GM10266 (cell line): ENCODE data around the gene KLHL1.

Experiments used
- DNase-seq: peaks from one replicate; pipeline ENCODE4 v3.0.0; 2012; ENCODE audit errors: extremely low spot score
- TF ChIP-seq, protein P1 (sequence below): IDR thresholded peaks from 2 replicates; pipeline ENCODE4 v1.5.1; 2012; ENCODE audit warnings: mild to moderate bottlenecking, low read depth; ENCODE audit not compliant: control insufficient read depth, insufficient read depth; ENCODE audit errors: missing control alignments

The KLHL1 gene

DNA sequence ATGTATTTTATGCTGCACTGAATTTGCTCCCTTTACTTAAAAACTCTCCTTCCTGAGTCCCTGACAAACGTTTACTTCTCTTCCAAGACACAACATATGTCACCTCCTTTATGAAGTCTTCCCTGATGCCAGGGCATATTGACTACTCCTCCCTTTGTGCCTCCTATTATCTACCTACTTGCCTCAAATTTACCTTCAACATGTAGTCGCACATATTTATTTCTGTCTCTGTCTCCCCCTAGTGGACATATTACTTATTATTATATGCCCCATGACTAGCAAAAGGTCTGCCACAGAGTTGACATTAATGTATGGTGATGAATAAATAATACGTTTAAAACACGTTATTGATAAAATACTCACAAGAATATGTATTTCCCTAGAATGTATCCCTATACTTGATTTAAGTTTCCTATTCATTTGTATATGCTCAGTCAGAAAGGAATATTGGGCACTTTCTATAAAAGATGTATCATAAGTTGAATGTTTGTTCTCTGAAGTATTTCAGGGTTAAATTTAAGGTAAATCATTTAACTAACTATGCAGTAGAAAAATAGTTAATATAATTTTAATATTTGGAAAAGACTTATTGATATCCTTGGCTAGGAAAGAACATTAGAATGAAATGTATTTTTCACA, 250.9 kb downstream of the KLHL1 start:
- DNase-seq, result peak; percentile 7
- TF ChIP-seq, protein P1, sequence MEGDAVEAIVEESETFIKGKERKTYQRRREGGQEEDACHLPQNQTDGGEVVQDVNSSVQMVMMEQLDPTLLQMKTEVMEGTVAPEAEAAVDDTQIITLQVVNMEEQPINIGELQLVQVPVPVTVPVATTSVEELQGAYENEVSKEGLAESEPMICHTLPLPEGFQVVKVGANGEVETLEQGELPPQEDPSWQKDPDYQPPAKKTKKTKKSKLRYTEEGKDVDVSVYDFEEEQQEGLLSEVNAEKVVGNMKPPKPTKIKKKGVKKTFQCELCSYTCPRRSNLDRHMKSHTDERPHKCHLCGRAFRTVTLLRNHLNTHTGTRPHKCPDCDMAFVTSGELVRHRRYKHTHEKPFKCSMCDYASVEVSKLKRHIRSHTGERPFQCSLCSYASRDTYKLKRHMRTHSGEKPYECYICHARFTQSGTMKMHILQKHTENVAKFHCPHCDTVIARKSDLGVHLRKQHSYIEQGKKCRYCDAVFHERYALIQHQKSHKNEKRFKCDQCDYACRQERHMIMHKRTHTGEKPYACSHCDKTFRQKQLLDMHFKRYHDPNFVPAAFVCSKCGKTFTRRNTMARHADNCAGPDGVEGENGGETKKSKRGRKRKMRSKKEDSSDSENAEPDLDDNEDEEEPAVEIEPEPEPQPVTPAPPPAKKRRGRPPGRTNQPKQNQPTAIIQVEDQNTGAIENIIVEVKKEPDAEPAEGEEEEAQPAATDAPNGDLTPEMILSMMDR, result peak; percentile 51

DNA sequence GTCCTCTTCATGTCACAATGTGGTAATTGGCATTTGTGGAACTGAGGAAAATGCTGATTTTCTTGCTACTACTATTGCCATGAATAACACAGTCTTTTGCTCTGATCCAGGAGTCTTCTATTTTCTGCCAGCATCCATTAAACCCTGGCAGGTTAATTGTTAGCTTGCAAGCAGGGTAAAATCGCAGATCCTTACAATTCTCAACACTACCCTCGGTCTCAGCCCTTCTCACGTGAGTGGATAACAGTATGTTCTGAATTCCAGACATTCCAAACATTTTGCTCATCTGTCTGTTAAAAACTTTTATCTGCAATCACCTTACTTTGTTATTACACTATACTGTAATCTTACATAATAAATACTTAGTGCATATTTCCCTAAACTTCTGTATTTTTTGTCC, 251.9 kb downstream of the KLHL1 start:
- DNase-seq, result no peak
- TF ChIP-seq, protein P1, result no peak

DNA sequence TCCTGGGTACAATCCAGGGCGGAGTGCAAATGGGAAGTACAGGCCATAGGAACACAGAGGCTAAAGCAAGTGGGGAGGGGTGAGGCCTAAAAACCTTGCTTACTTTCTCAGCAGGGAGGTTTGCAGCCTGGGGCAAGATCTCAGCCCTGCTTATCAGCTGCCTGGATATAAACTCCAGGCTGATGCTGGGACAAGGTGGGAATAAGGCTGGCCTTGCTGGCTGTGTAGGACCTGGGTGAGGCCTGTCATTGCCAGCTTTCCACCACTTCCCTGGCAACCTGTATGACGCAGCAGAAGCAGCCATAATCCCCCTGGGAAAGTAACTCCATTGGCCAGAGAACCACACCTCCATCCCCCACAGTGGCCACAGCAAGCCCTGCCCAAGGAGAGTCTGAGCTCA, 279.7 kb downstream of the KLHL1 start:
- DNase-seq, result no peak
- TF ChIP-seq, protein P1, result no peak

DNA sequence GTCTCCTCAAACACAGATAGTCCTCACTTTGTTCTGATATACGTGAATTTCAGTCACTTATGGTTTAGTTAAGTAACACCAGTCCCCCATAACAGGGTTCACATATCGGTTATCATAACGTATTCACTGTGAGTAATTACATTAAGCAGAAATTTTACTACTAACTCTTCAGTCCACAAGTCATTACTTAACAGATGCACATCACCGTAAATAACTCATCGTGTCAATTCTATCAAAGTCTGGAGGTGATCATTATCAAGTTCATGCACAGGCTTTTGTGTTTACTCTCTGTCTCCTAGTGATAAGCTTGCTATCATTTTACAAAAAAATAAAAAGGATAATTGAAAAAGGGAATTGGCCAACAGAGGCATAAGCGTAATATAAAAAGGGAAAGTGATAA, 288.1 kb downstream of the KLHL1 start:
- DNase-seq, result no peak
- TF ChIP-seq, protein P1, result no peak

DNA sequence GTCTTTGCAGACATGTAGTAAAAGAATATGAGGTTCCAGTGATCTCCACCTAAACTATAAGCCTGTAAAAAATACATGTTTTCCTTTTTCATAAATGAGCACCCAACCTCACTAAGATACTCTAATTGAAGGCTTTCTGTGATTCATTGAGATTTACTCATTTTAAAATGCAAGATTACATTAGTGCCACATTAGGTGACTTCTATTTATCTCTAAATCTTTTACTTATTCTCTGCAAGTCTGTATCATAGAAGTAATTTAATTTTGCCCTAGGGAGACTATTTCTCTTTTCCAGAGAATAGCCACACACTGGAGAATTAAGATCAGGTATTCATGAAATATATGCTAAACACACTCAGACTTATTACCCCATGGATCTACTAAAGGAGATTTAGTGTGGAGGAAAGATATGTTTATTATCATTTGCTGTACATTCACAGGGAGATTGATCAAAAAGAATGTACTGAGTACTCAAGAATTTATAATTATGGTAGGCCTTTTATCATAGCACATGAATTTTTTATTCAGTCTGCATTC, 290.9 kb downstream of the KLHL1 start:
- TF ChIP-seq, protein P1, result no peak
- no peak for DNase-seq

DNA sequence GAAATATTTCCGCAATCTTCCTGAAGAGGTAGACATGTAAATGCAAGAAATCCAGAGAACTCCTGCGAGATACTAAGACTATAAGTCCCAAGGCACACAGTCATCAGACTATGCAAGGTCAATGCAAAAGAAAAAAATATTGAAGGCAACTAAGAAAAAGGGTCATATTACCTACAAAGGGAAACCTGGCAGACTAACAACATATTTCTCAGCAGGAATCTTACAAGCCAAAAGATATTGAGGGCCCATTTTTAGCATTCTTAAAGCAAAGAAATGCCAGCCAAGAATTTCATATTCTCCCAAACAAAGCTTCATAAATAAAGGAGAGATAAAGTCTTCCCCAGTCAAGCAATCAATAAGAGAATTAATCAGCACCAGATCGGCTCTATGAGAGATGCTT, 299.1 kb downstream of the KLHL1 start:
- no peak for DNase-seq
- TF ChIP-seq, protein P1, result no peak

DNA sequence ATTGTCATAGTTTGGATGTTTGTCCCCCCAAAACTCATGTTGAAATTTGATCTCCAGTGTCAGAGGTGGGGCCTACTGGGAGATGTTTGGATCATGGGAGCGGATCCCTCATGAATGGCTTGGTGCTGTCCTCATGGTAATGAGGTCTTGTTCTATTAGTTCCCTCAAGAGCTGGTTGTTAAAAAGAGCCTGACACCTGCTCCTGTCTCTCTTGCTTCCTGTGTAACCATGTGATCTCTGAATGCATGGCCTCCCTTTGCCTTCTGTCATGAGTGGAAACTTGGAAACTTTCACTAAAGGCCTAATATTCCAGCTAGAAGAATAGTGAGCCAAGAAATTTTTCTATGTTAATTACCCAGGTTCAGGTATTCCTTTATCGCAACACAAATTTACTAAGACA, 312.0 kb downstream of the KLHL1 start:
- no peak for DNase-seq
- TF ChIP-seq, protein P1, result no peak
